ENCODE results near the gene TRAPPC3.

The TRAPPC3 gene

GRCh38 chr1:36172017-36172747 is 22.9 kb upstream of the TRAPPC3 start:
- no peak overlapping the region for H3K27ac ChIP-seq (ENCODE audit: low read depth, low read length)
- no peaks in the 10 kb centered on the region for H3K36me3 ChIP-seq (ENCODE audit: low read length)
- no peaks in the 10 kb centered on the region for H4K20me1 ChIP-seq (ENCODE audit: low read depth, low read length)

DNA sequence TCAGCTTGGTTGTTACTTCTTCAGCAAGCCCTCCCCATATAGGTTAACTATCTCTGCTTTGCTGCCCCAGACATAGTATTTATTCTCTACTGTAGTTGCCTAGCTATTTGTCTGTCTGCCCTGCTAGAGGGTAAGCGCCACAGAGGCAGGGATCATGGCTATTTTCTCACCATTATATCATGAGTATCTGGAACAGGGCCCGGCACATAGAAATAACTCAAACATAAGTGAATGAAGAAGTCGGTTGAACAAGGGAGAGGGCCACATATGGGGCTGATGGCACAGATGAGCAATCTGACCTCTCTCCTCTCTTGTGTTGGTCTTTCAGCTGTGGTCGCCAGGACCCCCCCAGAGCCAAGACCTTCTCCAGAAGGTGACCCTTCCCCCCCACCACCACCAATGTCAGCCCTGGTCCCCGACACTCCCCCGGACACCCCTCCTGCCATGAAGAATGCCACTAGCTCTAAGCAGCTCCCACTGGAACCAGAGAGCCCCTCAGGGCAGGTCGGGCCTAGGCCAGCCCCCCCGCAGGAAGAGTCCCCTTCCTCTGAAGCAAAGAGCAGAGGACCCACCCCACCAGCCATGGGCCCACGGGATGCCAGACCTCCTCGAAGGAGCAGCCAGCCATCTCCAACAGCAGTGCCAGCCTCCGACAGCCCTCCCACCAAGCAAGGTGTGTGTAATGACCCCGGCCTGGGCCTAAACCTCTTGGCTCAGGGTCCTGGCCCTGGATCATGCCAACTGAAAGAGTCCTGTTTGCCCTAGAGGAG is 21.5 kb upstream of the TRAPPC3 start:
- no peaks in the 10 kb centered on the region for H4K20me1 ChIP-seq (ENCODE audit: low read depth, low read length)
- no peaks in the 10 kb centered on the region for H3K9me2 ChIP-seq (replicated peaks; ENCODE audit: insufficient read depth, low read length)
- H3K27me3 ChIP-seq (ENCODE audit: low read length), result no peaks in the 10 kb centered on the region
- H3F3A ChIP-seq (ENCODE audit: insufficient read depth), result no peaks in the 10 kb centered on the region
- no peak overlapping the region for H3K4me3 ChIP-seq (ENCODE audit: insufficient read depth, low read length, poor library complexity, severe bottlenecking)
- H2AFZ ChIP-seq (ENCODE audit: low read depth, low read length, severe bottlenecking), result no peak overlapping the region
- H3K27ac ChIP-seq (ENCODE audit: low read depth, low read length), result no peak overlapping the region
- H3K4me2 ChIP-seq (ENCODE audit: low read depth, low read length, poor library complexity, severe bottlenecking), result no peak overlapping the region
- no peak for TF ChIP-seq EZH2phosphoT487 (conservative IDR thresholded peaks at IDR 0.05; ENCODE audit: low read length)
- no peak for TF ChIP-seq CTCF (IDR thresholded peaks at IDR 0.05; ENCODE audit: insufficient read depth, low read length, poor library complexity, severe bottlenecking)
- H3K9me3 ChIP-seq (ENCODE audit: insufficient read depth, low read length), result no peaks in the 10 kb centered on the region
- H3K79me2 ChIP-seq (ENCODE audit: insufficient read depth, low read length), result peaks cover 14% of the 10 kb centered on the region
- H3K36me3 ChIP-seq (ENCODE audit: low read length), result no peaks in the 10 kb centered on the region
- no peak overlapping the region for H3K9ac ChIP-seq (ENCODE audit: low read length)

More at GRCh38 chr1:36172017-36172747, 22.9 kb upstream of the TRAPPC3 start:
- Histone ChIP-seq H3K4me2 (ENCODE audit: low read depth, low read length, poor library complexity, severe bottlenecking) (no peak overlapping the region), H3F3A (ENCODE audit: insufficient read depth) (no peaks in the 10 kb centered on the region), H2AFZ (ENCODE audit: low read depth, low read length, severe bottlenecking) (no peak overlapping the region), H3K9ac (ENCODE audit: low read length) (no peak overlapping the region), H3K9me3 (ENCODE audit: insufficient read depth, low read length) (no peaks in the 10 kb centered on the region), H3K4me3 (ENCODE audit: insufficient read depth, low read length, poor library complexity, severe bottlenecking) (no peak overlapping the region), H3K79me2 (ENCODE audit: insufficient read depth, low read length) (peaks cover 10% of the 10 kb centered on the region), H3K9me2 (replicated peaks; ENCODE audit: insufficient read depth, low read length) (no peaks in the 10 kb centered on the region), H3K27me3 (ENCODE audit: low read length) (no peaks in the 10 kb centered on the region)
- no peak for TF ChIP-seq CTCF (IDR thresholded peaks at IDR 0.05; ENCODE audit: insufficient read depth, low read length, poor library complexity, severe bottlenecking)
- TF ChIP-seq EZH2phosphoT487 (conservative IDR thresholded peaks at IDR 0.05; ENCODE audit: low read length), result no peak

DNA sequence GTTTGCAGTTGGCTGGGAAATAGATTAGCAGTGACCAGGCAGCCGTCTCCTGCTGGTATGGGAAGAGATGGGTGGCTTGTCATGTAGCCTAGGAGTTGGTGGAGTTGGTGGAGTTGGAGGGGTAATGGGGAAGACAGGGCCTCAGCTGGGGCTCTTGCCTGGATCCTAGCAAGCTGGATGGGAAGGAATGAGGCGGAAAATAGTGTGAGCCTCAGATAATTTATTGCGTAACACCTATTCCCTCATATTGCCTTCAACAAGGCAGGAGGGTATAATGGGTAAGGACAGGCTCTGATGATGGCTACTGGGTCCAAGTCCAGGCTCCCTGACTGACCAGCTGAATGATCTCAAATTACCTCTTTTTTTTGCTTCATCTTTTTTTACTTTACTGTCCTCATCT is 19.2 kb upstream of the TRAPPC3 start:
- Histone ChIP-seq H3K27me3 (ENCODE audit: low read length) (no peaks in the 10 kb centered on the region), H3F3A (ENCODE audit: insufficient read depth) (no peaks in the 10 kb centered on the region), H3K9me2 (replicated peaks; ENCODE audit: insufficient read depth, low read length) (no peaks in the 10 kb centered on the region), H4K20me1 (ENCODE audit: low read depth, low read length) (no peaks in the 10 kb centered on the region), H3K27ac (ENCODE audit: low read depth, low read length) (no peak overlapping the region), H3K36me3 (ENCODE audit: low read length) (no peaks in the 10 kb centered on the region), H3K79me2 (ENCODE audit: insufficient read depth, low read length) (peaks cover 24% of the 10 kb centered on the region), H3K9me3 (ENCODE audit: insufficient read depth, low read length) (no peaks in the 10 kb centered on the region), H3K4me2 (ENCODE audit: low read depth, low read length, poor library complexity, severe bottlenecking) (no peak overlapping the region), H3K4me3 (ENCODE audit: insufficient read depth, low read length, poor library complexity, severe bottlenecking) (no peak overlapping the region), H2AFZ (ENCODE audit: low read depth, low read length, severe bottlenecking) (no peak overlapping the region), H3K9ac (ENCODE audit: low read length) (no peak overlapping the region)
- TF ChIP-seq EZH2phosphoT487 (conservative IDR thresholded peaks at IDR 0.05; ENCODE audit: low read length) (no peak), CTCF (IDR thresholded peaks at IDR 0.05; ENCODE audit: insufficient read depth, low read length, poor library complexity, severe bottlenecking) (no peak)

All from SU-DHL-6 (cell line).